Choroid plexus epithelial cell (primary cell): ENCODE results near the gene GLI2.

ENCODE experiments used
- DNase-seq: peaks from one replicate; pipeline ENCODE4 v3.0.0-alpha.2; 2010; ENCODE audit warnings: low read depth
- H3K4me3 ChIP-seq: 2 replicates; pipeline ENCODE4 v1.5.1; 2011; ENCODE audit warnings: low read depth, mild to moderate bottlenecking, control low read depth, low read length, moderate library complexity
- CTCF ChIP-seq: conservative IDR thresholded peaks from 2 replicates; pipeline ENCODE4 v1.5.1; 2011; ENCODE audit warnings: low read depth, mild to moderate bottlenecking, control low read depth, inconsistent platforms, low read length, moderate library complexity

Gene GLI2

GRCh38 chr2:120710256-120710655, 25.4 kb upstream of the GLI2 start:
- no peak for TF ChIP-seq CTCF
- H3K4me3 ChIP-seq, result no peak overlapping the region
- DNase-seq, result peak; percentile 28

GRCh38 chr2:120711694-120712093, 24.0 kb upstream of the GLI2 start:
- H3K4me3 ChIP-seq, result no peak overlapping the region
- no peak for DNase-seq
- TF ChIP-seq CTCF, result no peak

- no peak for TF ChIP-seq CTCF
- H3K4me3 ChIP-seq, result no peak overlapping the region
- DNase-seq, result peak; percentile 20
These were observed 23.4 kb upstream of the GLI2 start for GRCh38 chr2:120712180-120712681.

GRCh38 chr2:120715353-120715752, 20.3 kb upstream of the GLI2 start:
- no peak for TF ChIP-seq CTCF
- no peak for DNase-seq

GRCh38 chr2:120715941-120716340, 19.7 kb upstream of the GLI2 start:
- TF ChIP-seq CTCF, result no peak
- H3K4me3 ChIP-seq, result no peak overlapping the region
- peak; percentile 25 for DNase-seq

More at GRCh38 chr2:120715353-120715752, 20.3 kb upstream of the GLI2 start:
- H3K4me3 ChIP-seq, result no peak overlapping the region

GRCh38 chr2:120716641-120717585, 18.8 kb upstream of the GLI2 start:
- TF ChIP-seq CTCF, result no peak
- DNase-seq, result no peak
- H3K4me3 ChIP-seq, result no peak overlapping the region
